ENCODE data around the gene MYH6.

Gene MYH6

DNA sequence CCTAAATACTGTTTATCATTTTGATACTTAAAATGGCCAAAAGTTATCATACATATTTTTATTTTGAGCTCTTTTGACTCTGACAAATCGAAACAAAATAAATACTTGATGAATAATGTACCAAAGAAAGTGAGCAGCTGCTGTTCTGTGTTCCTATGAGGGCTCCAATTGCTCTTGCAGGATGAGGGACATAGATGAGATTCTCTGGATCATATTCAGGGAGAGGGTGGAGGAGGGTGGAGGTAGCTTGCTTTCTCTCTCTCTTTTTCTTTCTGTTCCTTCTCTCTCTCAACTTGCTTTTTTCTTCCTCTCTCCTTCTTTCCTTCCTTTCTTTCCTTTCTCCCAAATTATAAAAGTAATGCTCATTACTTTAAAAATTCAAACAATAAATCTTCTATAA lies 36.2 kb upstream of the MYH6 start:
- no peaks in the 10 kb centered on the region for H3K9me3 ChIP-seq (ENCODE audit: low read length)
- H3K9ac ChIP-seq (ENCODE audit: low read length), result no peak overlapping the region
- H4K20me1 ChIP-seq (ENCODE audit: insufficient read depth, low read length), result no peaks in the 10 kb centered on the region
- H3K79me2 ChIP-seq (ENCODE audit: insufficient read depth, low read length), result no peaks in the 10 kb centered on the region
- no peaks in the 10 kb centered on the region for H3K36me3 ChIP-seq (ENCODE audit: insufficient read depth, low read length)
- peaks cover 9% of the 10 kb centered on the region for H3K27me3 ChIP-seq (ENCODE audit: insufficient read depth, low read length)
- H3K4me3 ChIP-seq (ENCODE audit: low read depth, low read length, poor library complexity, severe bottlenecking), result no peak overlapping the region
- H3K27ac ChIP-seq (ENCODE audit: low read depth, low read length, poor library complexity, severe bottlenecking), result no peak overlapping the region
- TF ChIP-seq EZH2 (IDR thresholded peaks at IDR 0.05; ENCODE audit: borderline replicate concordance, low read length), result no peak
- TF ChIP-seq, protein P1, sequence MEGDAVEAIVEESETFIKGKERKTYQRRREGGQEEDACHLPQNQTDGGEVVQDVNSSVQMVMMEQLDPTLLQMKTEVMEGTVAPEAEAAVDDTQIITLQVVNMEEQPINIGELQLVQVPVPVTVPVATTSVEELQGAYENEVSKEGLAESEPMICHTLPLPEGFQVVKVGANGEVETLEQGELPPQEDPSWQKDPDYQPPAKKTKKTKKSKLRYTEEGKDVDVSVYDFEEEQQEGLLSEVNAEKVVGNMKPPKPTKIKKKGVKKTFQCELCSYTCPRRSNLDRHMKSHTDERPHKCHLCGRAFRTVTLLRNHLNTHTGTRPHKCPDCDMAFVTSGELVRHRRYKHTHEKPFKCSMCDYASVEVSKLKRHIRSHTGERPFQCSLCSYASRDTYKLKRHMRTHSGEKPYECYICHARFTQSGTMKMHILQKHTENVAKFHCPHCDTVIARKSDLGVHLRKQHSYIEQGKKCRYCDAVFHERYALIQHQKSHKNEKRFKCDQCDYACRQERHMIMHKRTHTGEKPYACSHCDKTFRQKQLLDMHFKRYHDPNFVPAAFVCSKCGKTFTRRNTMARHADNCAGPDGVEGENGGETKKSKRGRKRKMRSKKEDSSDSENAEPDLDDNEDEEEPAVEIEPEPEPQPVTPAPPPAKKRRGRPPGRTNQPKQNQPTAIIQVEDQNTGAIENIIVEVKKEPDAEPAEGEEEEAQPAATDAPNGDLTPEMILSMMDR (IDR thresholded peaks at IDR 0.05; ENCODE audit: low read length), result no peak
- no peaks in the 10 kb centered on the region for H3K9me2 ChIP-seq (ENCODE audit: low read depth, low read length)
- no peak overlapping the region for H2AFZ ChIP-seq (ENCODE audit: low read length)
- no peaks in the 10 kb centered on the region for H3F3A ChIP-seq (ENCODE audit: insufficient read depth, low read length)
- no peak overlapping the region for H3K4me2 ChIP-seq (ENCODE audit: low read length)
- H3K4me1 ChIP-seq (ENCODE audit: insufficient read depth, low read length, severe bottlenecking), result no peaks in the 10 kb centered on the region

DNA sequence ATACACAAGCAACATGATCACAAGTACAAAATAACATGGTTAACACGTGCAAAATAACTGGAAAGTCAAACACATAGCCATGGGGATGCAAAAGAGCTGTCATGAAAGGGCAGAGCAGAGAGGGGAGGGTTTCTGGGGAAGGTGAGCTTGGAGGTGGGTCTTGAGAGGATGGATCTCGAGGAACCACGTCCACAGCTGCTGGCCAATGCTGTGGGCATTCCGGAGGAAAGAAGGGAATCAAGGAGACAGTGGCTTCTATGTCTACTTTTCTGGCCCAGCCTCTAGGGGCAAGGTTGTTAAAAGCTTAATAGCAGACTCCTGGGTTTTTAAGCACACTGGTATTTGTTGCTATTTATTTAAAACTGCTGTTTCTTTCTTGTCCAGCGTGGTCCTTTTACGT lies 35.8 kb upstream of the MYH6 start:
- no peak overlapping the region for H2AFZ ChIP-seq (ENCODE audit: low read length)
- TF ChIP-seq, protein P1 (IDR thresholded peaks at IDR 0.05; ENCODE audit: low read length), result no peak
- no peak for TF ChIP-seq EZH2 (IDR thresholded peaks at IDR 0.05; ENCODE audit: borderline replicate concordance, low read length)
- H3K4me3 ChIP-seq (ENCODE audit: low read depth, low read length, poor library complexity, severe bottlenecking), result no peak overlapping the region
- no peaks in the 10 kb centered on the region for H3K9me3 ChIP-seq (ENCODE audit: low read length)
- no peak overlapping the region for H3K27ac ChIP-seq (ENCODE audit: low read depth, low read length, poor library complexity, severe bottlenecking)
- no peaks in the 10 kb centered on the region for H3K4me1 ChIP-seq (ENCODE audit: insufficient read depth, low read length, severe bottlenecking)
- no peaks in the 10 kb centered on the region for H4K20me1 ChIP-seq (ENCODE audit: insufficient read depth, low read length)
- no peak overlapping the region for H3K9ac ChIP-seq (ENCODE audit: low read length)
- H3K9me2 ChIP-seq (ENCODE audit: low read depth, low read length), result no peaks in the 10 kb centered on the region
- H3K4me2 ChIP-seq (ENCODE audit: low read length), result no peak overlapping the region
- H3K79me2 ChIP-seq (ENCODE audit: insufficient read depth, low read length), result no peaks in the 10 kb centered on the region
- H3K27me3 ChIP-seq (ENCODE audit: insufficient read depth, low read length), result peaks cover 9% of the 10 kb centered on the region
- no peaks in the 10 kb centered on the region for H3F3A ChIP-seq (ENCODE audit: insufficient read depth, low read length)
- H3K36me3 ChIP-seq (ENCODE audit: insufficient read depth, low read length), result no peaks in the 10 kb centered on the region

DNA sequence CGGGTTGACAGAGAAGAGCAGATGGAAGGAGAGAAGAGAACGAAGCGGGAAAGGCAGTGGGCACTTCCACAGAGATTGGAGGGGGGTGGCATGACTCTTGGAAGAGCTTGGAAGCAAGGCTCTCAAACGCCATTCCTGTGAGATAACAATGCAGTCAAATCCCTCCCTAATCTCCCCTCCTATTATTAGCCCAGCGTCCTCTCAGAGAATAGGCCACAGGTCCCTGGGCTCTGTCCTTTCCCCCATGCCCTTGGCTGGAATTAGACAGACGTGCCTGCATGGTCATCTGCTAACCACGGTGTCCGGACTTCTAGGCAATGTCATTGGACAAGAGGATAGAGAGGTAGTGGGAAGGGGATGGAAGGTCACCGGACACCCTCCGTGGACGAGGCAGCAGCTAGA lies 35.3 kb upstream of the MYH6 start:
- no peaks in the 10 kb centered on the region for H3F3A ChIP-seq (ENCODE audit: insufficient read depth, low read length)
- H4K20me1 ChIP-seq (ENCODE audit: insufficient read depth, low read length), result no peaks in the 10 kb centered on the region
- H3K9me2 ChIP-seq (ENCODE audit: low read depth, low read length), result no peaks in the 10 kb centered on the region
- H3K27ac ChIP-seq (ENCODE audit: low read depth, low read length, poor library complexity, severe bottlenecking), result no peak overlapping the region
- H2AFZ ChIP-seq (ENCODE audit: low read length), result no peak overlapping the region
- H3K27me3 ChIP-seq (ENCODE audit: insufficient read depth, low read length), result peaks cover 9% of the 10 kb centered on the region
- H3K36me3 ChIP-seq (ENCODE audit: insufficient read depth, low read length), result no peaks in the 10 kb centered on the region
- no peak overlapping the region for H3K9ac ChIP-seq (ENCODE audit: low read length)
- H3K4me1 ChIP-seq (ENCODE audit: insufficient read depth, low read length, severe bottlenecking), result no peaks in the 10 kb centered on the region
- no peaks in the 10 kb centered on the region for H3K9me3 ChIP-seq (ENCODE audit: low read length)
- H3K4me2 ChIP-seq (ENCODE audit: low read length), result no peak overlapping the region
- H3K4me3 ChIP-seq (ENCODE audit: low read depth, low read length, poor library complexity, severe bottlenecking), result no peak overlapping the region
- no peaks in the 10 kb centered on the region for H3K79me2 ChIP-seq (ENCODE audit: insufficient read depth, low read length)
- TF ChIP-seq, protein P1 (IDR thresholded peaks at IDR 0.05; ENCODE audit: low read length), result no peak
- TF ChIP-seq EZH2 (IDR thresholded peaks at IDR 0.05; ENCODE audit: borderline replicate concordance, low read length), result no peak
